Activated CD8-positive, alpha-beta memory T cell treated with anti-CD3 and anti-CD28 coated beads, Interleukin-2, amount 50 U/mL, for 1 hour (primary cell): ENCODE results near the gene ARHGEF18.
"Not testable (repeated sequence)": the region's sequence is repeated elsewhere in the genome, so short reads cannot be mapped to it uniquely, and the experiment has no call there.

Experiments
- DNase-seq: peaks from one replicate; pipeline ENCODE4 v3.0.0-alpha.2; 2020; ENCODE audit errors: extremely low read depth

ARHGEF18 gene

GRCh38 chr19:7348587-7349230 is at the start of gene ARHGEF18:
Gene ARHGEF18 (plus strand): TSS chr19:7348937. CDS start chr19:7362891, 13,954 bp downstream.
- no peak for DNase-seq

GRCh38 chr19:7301525-7301924 is 47.2 kb upstream of the ARHGEF18 start:
- no peak for DNase-seq

- no peak for DNase-seq
Measured at GRCh38 chr19:7303470-7303869, 45.3 kb upstream of the ARHGEF18 start.

DNA sequence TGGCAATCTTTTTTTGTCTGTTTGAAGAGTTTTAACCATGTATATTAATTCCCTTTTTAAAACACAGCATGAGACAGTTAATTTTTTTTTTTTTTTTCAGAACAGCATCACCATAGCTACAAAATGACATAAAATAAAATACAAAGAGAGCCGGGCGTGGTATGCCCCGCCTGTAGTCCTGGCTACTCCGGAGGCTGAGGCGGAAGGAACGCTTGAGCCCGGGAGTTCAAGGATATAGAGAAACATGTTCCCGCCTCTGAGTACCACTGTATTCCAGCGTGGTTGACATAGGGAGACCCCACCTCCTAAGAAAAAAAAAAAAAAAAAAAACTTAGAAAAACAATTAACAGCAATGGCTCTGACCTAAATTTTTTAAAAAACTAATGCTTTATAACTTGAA is 44.5 kb upstream of the ARHGEF18 start:
- no peak for DNase-seq

- DNase-seq = no peak
Measured at GRCh38 chr19:7307590-7308218, 41.0 kb upstream of the ARHGEF18 start.

- not testable (repeated sequence) for DNase-seq
Measured at GRCh38 chr19:7308327-7308726, 40.4 kb upstream of the ARHGEF18 start.

GRCh38 chr19:7311911-7312310 is 36.8 kb upstream of the ARHGEF18 start:
- no peak for DNase-seq

DNA sequence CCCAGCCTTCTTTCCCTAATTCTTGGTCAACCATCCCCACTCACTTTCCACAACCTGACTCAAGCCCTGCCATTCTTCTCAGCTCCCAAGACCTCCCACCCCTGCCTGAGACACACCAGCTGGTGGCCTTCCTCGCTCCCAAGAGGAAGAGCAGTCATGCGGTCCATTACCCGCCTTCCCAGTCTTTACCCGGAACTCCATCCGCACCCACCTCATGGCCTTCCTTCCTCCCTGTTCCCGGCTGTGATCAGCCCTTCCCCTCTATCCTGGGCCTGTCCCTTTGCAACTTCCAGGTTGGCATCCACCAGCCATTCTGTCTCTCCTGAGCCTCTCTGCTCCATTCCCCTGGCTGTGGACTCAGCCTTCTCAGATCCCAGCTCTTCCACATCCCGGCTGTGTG is 35.9 kb upstream of the ARHGEF18 start:
- DNase-seq = no peak

DNA sequence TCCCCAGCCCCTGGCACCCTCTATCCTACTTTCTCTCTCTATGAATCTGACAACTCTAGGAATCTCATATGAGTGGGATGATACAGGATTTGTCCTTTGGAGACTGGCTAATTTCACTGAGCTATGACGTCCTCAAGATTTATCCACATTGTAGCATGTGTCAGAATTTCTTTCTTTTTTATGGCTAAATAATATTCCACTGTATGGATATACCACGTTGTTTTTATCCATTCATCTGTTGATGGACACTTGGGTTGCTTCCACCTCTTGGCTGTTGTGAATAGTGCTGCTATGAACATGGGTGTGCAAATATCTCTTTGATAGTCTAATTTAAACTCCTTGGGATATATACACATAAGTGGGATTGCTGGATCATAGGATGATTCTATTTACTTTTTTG is 30.6 kb upstream of the ARHGEF18 start:
- DNase-seq = no peak

GRCh38 chr19:7326105-7326877 is 22.4 kb upstream of the ARHGEF18 start:
- DNase-seq = no peak

- DNase-seq = no peak
Measured at GRCh38 chr19:7327802-7328201, 20.9 kb upstream of the ARHGEF18 start.

- no peak for DNase-seq
Measured at GRCh38 chr19:7328647-7329046, 20.1 kb upstream of the ARHGEF18 start.

DNA sequence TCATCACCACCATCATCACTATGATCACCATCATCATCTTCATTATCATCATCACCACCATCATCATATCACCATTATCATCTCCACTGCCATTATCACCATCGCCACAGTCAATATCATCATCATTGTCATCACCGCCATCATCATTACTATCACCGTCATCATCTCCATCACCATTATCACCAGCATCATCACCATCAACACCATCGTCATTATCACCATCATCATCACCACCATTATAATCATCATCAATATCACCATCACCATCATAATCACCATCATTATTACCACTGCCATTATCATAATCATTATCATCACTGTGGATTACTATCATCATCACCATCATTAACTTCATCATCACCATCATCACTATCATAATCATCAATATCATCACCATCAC is 17.3 kb upstream of the ARHGEF18 start:
- DNase-seq = no peak

DNA sequence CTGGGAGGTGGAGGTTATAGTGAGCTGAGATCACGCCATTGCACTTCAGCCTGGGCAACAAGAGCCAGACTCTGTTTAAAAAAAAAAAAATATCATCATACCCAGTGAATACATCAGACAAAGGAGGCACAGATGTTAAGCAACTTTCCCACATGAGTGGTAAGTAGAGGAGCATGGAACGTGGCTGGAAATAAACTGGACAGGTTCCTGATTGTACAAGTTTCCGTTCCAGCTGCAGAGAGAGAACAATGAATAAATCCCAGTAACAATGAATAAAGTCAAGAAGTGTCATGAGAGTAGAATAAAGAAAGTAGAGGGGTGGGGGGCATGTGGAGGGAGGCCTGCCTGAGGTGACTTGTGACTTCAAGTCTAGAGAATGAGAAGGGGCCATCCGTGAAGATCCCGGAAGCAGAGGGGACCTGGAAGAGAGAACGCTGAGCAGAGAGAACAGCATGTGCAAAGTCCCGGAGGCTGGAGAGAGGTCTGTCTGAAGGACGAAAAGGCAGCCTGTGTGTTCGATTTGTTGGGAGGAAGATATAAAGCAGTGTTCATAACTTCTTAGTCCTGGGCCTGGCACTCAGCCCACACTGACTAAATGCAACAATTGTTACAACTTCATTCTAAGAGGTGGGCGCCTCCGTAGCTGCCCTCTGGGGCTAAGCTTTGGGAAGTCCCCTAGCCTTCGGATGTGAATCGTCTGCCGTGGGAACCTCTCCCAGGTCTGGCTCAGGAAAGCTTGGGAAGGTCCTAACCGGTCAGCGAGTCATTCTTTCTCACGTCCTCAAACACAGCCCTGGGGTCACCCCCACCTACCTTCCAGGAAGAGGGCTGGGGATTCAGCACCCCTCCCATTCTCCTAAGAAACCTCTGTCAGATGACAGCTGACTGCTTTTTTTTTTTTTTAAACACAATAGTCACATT is 15.3 kb upstream of the ARHGEF18 start:
- no peak for DNase-seq

DNA sequence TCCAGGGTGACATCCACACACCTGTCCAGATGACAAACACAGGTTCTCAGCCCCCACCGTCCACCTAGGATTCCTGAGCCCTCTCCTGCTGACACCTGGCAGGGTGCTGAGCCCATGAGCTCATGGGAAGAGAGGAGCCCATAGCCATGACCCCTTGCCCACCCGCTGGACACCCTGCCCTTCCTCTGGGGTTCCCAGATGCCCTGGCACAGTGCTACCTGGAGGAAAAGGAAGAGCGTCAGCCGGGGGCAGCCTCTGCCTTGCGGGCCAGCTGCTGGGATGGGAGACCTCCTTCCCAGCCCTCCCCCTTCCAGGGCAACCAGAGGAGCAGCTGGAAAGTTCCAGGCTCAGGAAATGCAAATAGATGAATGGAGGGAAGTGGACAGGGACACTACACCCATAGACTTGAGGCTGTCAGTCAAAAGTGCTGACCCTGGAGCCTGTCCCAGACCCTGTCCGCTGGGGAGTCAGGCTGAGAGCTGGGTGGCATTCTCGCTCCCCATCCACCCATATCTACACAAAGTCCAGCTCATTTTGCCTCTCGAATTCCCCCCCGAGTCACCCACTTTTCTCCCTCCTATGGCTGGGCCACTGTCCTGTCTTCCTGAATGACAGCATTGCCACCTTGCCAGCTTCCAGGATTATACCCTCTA is 12.3 kb upstream of the ARHGEF18 start:
- DNase-seq = no peak

- no peak for DNase-seq
Measured at GRCh38 chr19:7337380-7338194, 11.2 kb upstream of the ARHGEF18 start.

DNA sequence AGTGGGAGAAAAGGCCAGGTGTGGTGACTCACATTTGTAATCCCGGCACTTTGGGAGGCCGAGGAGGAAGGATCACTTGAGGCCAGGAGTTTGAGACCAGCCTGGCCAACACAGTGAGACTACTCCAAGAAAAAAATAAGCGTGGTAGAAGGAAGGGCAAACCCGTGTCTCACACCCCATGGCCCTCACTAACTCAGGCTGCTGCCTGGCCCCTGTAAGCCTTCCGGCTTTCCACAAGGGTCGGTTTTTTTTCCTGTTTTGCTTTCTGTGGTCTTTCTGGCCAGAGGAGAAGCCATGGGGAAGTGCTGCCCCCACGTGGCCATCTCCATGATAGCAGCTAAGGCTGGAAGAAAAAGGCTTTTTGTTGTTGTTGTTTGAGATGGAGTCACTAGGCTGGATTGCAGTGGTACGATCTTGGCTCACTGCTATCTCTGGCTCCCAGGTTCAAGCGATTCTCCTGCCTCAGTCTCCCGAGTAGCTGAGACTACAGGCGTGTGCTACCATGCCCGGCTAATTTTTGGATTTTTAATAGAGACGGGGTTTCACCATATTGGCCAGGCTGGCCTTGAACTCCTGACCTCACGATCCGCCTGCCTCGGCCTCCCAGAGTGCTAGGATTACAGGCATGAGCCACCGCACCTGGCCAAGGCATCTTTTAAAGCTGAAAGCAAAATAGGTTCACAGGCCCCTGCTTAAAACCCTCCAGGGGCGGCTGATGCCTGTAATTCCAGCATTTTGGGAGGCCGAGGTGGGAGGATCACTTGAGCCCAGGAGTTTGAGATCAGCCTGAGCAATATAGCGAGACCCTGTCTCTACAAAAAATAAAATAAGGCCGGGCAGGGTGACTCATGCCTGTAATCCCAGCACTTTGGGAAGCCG is 7.5 kb upstream of the ARHGEF18 start:
- DNase-seq = no peak

DNA sequence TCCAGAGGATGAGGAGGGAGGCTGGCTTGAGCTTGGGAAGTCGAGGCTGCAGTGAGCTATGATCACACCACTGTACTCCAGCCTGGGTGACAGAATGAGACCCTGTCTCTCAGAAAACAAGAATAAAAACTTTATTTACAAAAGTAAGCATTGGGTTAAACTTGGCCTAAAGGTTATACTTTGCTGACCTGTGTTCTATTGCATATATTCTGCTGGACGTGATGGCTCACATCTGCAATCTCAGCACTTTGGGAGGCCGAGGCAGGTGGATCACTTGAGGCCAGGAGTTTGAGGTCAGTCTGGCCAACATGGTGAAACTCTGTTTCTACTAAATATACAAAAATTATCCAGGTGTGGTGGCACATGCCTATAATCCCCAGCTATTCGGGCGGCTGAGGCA is 6.6 kb upstream of the ARHGEF18 start:
- no peak for DNase-seq

- DNase-seq = no peak
Measured at GRCh38 chr19:7346488-7346971, 2.2 kb upstream of the ARHGEF18 start.
